WTC11 (cell line): ENCODE results near the gene DRD4.

Source experiments
- MAX ChIP-seq: sonication (generic); formaldehyde crosslinking; IDR thresholded peaks from 2 replicates; pipeline ENCODE4 v1.8.0; 2022; ENCODE audit warnings: mild to moderate bottlenecking, missing genetic modification reagents
- USF2 ChIP-seq: sonication (generic); formaldehyde crosslinking; IDR thresholded peaks from 2 replicates; pipeline ENCODE4 v1.8.1; 2023; ENCODE audit warnings: mild to moderate bottlenecking, missing genetic modification reagents, moderate library complexity
- ZNF219 ChIP-seq: sonication (generic); formaldehyde crosslinking; IDR thresholded peaks from 2 replicates; pipeline ENCODE4 v1.8.0; 2023; ENCODE audit warnings: missing genetic modification reagents, mild to moderate bottlenecking, borderline replicate concordance

GRCh38 chr11:640021-640706, 3.1 kb downstream of the DRD4 start:
- TF ChIP-seq MAX (0 out of 2 replicates have a peak, but pooled peaks have one; percentile 18), USF2 (no peak), ZNF219 (CRISPR knock-in tag) (no peak)
